ENCODE data around the gene SLC38A8. TPM values are rescaled to one million over a fixed set of nuclear protein-coding genes. Genes with fewer than 3 reads are reported as not detected.

SLC38A8 gene
- total RNA-seq, 3 donors from 2014 or later (not counting 1 experiment from before 2014, with no cell fraction given): not detected

GRCh38 chr16:84084570-84085270, 42.1 kb upstream of the SLC38A8 start:
- Mint-ChIP-seq H3K4me3 (no peak overlapping the region), H3K4me1 (peaks cover 27 to 37% of the 10 kb centered on the region in 2 donors), H3K27me3 (ENCODE audit: low read depth in 2 of 2) (no peaks in the 10 kb centered on the region), H3K36me3 (peaks cover 11% of the 10 kb centered on the region), H3K27ac (no peak overlapping the region), H3K9me3 (no peaks in the 10 kb centered on the region)
- Histone ChIP-seq H3K36me3 (ENCODE audit: control insufficient read depth, insufficient read depth, low read length) (peaks cover 54% of the 10 kb centered on the region), H3K4me1 (ENCODE audit: control insufficient read depth, insufficient read depth, low read length) (peaks cover 27% of the 10 kb centered on the region), H3K27ac (ENCODE audit: low read length) (no peak overlapping the region), H3K27me3 (ENCODE audit: control insufficient read depth, insufficient read depth, low read length) (no peaks in the 10 kb centered on the region), H3K9me3 (ENCODE audit: control insufficient read depth, insufficient read depth, low read length) (no peaks in the 10 kb centered on the region), H3K4me3 (ENCODE audit: low read length) (no peak overlapping the region)
- DNase-seq: peak; percentile 36 to 87
- ATAC-seq: peak; percentile 65 to 77 (median 75)
- WGBS (ENCODE audit: insufficient coverage): 66% methylated on average over 11 of the region's 11 CpGs
- intact Hi-C loops (cut with micrococcal nuclease): loop anchor here (1.0 to 2.0 kb wide), 2 partner anchors 91 to 102 kb away; partner anchors contain the start of gene TAF1C
- TF ChIP-seq CTCF (IDR thresholded peaks at IDR 0.05): peak; percentile 63

GRCh38 chr16:84082835-84083569, 40.4 kb upstream of the SLC38A8 start:
- no peaks in the 10 kb centered on the region for H3K36me3 Mint-ChIP-seq
- peaks cover 14 to 33% of the 10 kb centered on the region in 2 donors for H3K4me1 Mint-ChIP-seq
- 89% methylated on average over 11 of the region's 11 CpGs for WGBS (ENCODE audit: insufficient coverage)

GRCh38 chr16:84082110-84082509, 39.5 kb upstream of the SLC38A8 start:
- H3K9me3 ChIP-seq (ENCODE audit: control insufficient read depth, insufficient read depth, low read length): no peaks in the 10 kb centered on the region
- H3K27ac ChIP-seq (ENCODE audit: low read length): no peak overlapping the region
- no peaks in the 10 kb centered on the region for H3K27me3 Mint-ChIP-seq (ENCODE audit: low read depth in 2 of 2)
- no peak overlapping the region for H3K27ac Mint-ChIP-seq
- WGBS (ENCODE audit: insufficient coverage): 93% methylated on average over 5 of the region's 6 CpGs
- TF ChIP-seq CTCF (IDR thresholded peaks at IDR 0.05): no peak
- H3K4me1 ChIP-seq (ENCODE audit: control insufficient read depth, insufficient read depth, low read length): peaks cover 13% of the 10 kb centered on the region
- no peak overlapping the region for H3K4me3 ChIP-seq (ENCODE audit: low read length)
- peaks cover 62% of the 10 kb centered on the region for H3K36me3 ChIP-seq (ENCODE audit: control insufficient read depth, insufficient read depth, low read length)
- DNase-seq (no peak), ATAC-seq (no peak)
- H3K27me3 ChIP-seq (ENCODE audit: control insufficient read depth, insufficient read depth, low read length): no peaks in the 10 kb centered on the region
- no peaks in the 10 kb centered on the region for H3K9me3 Mint-ChIP-seq
- peaks cover 7% of the 10 kb centered on the region for H3K36me3 Mint-ChIP-seq
- peaks cover 15 to 37% of the 10 kb centered on the region in 2 donors for H3K4me1 Mint-ChIP-seq
- no peak overlapping the region for H3K4me3 Mint-ChIP-seq
- intact Hi-C loops (cut with micrococcal nuclease): no loop called here

More at GRCh38 chr16:84082835-84083569, 40.4 kb upstream of the SLC38A8 start:
- Histone ChIP-seq H3K27ac (ENCODE audit: low read length) (no peak overlapping the region), H3K4me1 (ENCODE audit: control insufficient read depth, insufficient read depth, low read length) (peaks cover 16% of the 10 kb centered on the region), H3K27me3 (ENCODE audit: control insufficient read depth, insufficient read depth, low read length) (no peaks in the 10 kb centered on the region), H3K4me3 (ENCODE audit: low read length) (no peak overlapping the region), H3K9me3 (ENCODE audit: control insufficient read depth, insufficient read depth, low read length) (no peaks in the 10 kb centered on the region), H3K36me3 (ENCODE audit: control insufficient read depth, insufficient read depth, low read length) (peaks cover 63% of the 10 kb centered on the region)
- no peaks in the 10 kb centered on the region for H3K9me3 Mint-ChIP-seq
- no peak overlapping the region for H3K4me3 Mint-ChIP-seq
- no peaks in the 10 kb centered on the region for H3K27me3 Mint-ChIP-seq (ENCODE audit: low read depth in 2 of 2)
- TF ChIP-seq CTCF (IDR thresholded peaks at IDR 0.05): no peak
- no peak overlapping the region for H3K27ac Mint-ChIP-seq
- no peak for ATAC-seq
- intact Hi-C loops (cut with micrococcal nuclease): no loop called here
- no peak for DNase-seq
